ENCODE data around the gene PTPRG. TPM values are rescaled to one million over a fixed set of nuclear protein-coding genes. Genes with fewer than 3 reads are reported as not detected.

Gene PTPRG
- total RNA-seq, 1 experiment from 2014 or later, result 0.73 TPM

- no peak overlapping the region for H3K4me3 ChIP-seq (ENCODE audit: low read length)
- no peaks in the 10 kb centered on the region for H3K9me2 ChIP-seq (replicated peaks; ENCODE audit: low read length)
- ChIA-PET POLR2A (ENCODE audit: unreplicated experiment) (no interaction called here), CTCF (no interaction called here)
- H4K20me1 ChIP-seq (ENCODE audit: low read length), result no peaks in the 10 kb centered on the region
- H3F3A ChIP-seq (ENCODE audit: low read length, unreplicated experiment), result no peaks in the 10 kb centered on the region
- H3K27ac ChIP-seq (ENCODE audit: low read length), result no peak overlapping the region
- no TSS peak for BruUV-seq (replicated peaks)
- no peaks in the 10 kb centered on the region for H3K27me3 ChIP-seq (ENCODE audit: low read length)
- intact Hi-C loops (cut with micrococcal nuclease), result no loop called here
- no peak for ATAC-seq
- H3K79me2 ChIP-seq (ENCODE audit: low read length), result no peaks in the 10 kb centered on the region
- no peaks in the 10 kb centered on the region; the same call in 1 of the 2 replicates for H3K9me3 ChIP-seq (ENCODE audit: low read length)
- no peaks in the 10 kb centered on the region for H3K4me1 ChIP-seq (ENCODE audit: insufficient read depth, low read length)
- no peak overlapping the region for H3K9ac ChIP-seq (ENCODE audit: low read length)
- no peaks in the 10 kb centered on the region for H3K36me3 ChIP-seq (ENCODE audit: low read depth, low read length)
- no peak for DNase-seq
- no peak for TF ChIP-seq EZH2 (IDR thresholded peaks at IDR 0.05; ENCODE audit: low read length, unreplicated experiment)
- TF ChIP-seq EZH2phosphoT487 (IDR thresholded peaks at IDR 0.05; ENCODE audit: borderline replicate concordance, low read length), result no peak
- no peak for TF ChIP-seq CTCF (conservative IDR thresholded peaks at IDR 0.05; ENCODE audit: low read depth, low read length)
- no peak overlapping the region for H2AFZ ChIP-seq (ENCODE audit: low read length)
- no peak overlapping the region for H3K4me2 ChIP-seq (ENCODE audit: low read length)
These were observed 104.6 kb downstream of the PTPRG start for GRCh38 chr3:61665987-61666386.

- H3K36me3 ChIP-seq (ENCODE audit: low read depth, low read length), result no peaks in the 10 kb centered on the region
- H3K4me2 ChIP-seq (ENCODE audit: low read length), result no peak overlapping the region
- no peaks in the 10 kb centered on the region; the same call in 1 of the 2 replicates for H3K9me3 ChIP-seq (ENCODE audit: low read length)
- no peaks in the 10 kb centered on the region for H3F3A ChIP-seq (ENCODE audit: low read length, unreplicated experiment)
- DNase-seq (no peak), ATAC-seq (no peak)
- no peaks in the 10 kb centered on the region for H4K20me1 ChIP-seq (ENCODE audit: low read length)
- H3K9me2 ChIP-seq (replicated peaks; ENCODE audit: low read length), result no peaks in the 10 kb centered on the region
- CTCF ChIA-PET, result no interaction called here
- no TSS peak for BruUV-seq (replicated peaks)
- intact Hi-C loops (cut with micrococcal nuclease), result no loop called here
- POLR2A ChIA-PET (ENCODE audit: unreplicated experiment), result no interaction called here
- H3K27me3 ChIP-seq (ENCODE audit: low read length), result no peaks in the 10 kb centered on the region
- H3K9ac ChIP-seq (ENCODE audit: low read length), result no peak overlapping the region
- no peak overlapping the region for H2AFZ ChIP-seq (ENCODE audit: low read length)
- H3K27ac ChIP-seq (ENCODE audit: low read length), result no peak overlapping the region
- H3K4me1 ChIP-seq (ENCODE audit: insufficient read depth, low read length), result no peaks in the 10 kb centered on the region
- no peaks in the 10 kb centered on the region for H3K79me2 ChIP-seq (ENCODE audit: low read length)
- TF ChIP-seq EZH2 (IDR thresholded peaks at IDR 0.05; ENCODE audit: low read length, unreplicated experiment) (no peak), EZH2phosphoT487 (IDR thresholded peaks at IDR 0.05; ENCODE audit: borderline replicate concordance, low read length) (no peak), CTCF (conservative IDR thresholded peaks at IDR 0.05; ENCODE audit: low read depth, low read length) (no peak)
- no peak overlapping the region for H3K4me3 ChIP-seq (ENCODE audit: low read length)
These were observed 105.4 kb downstream of the PTPRG start for GRCh38 chr3:61666615-61667330.

GRCh38 chr3:61667383-61667782 is 106.0 kb downstream of the PTPRG start:
- no TSS peak for BruUV-seq (replicated peaks)

More at GRCh38 chr3:61667383-61667782, 106.0 kb downstream of the PTPRG start:
- no peak overlapping the region for H2AFZ ChIP-seq (ENCODE audit: low read length)
- H3K4me2 ChIP-seq (ENCODE audit: low read length), result no peak overlapping the region
- CTCF ChIA-PET, result no interaction called here
- POLR2A ChIA-PET (ENCODE audit: unreplicated experiment), result no interaction called here
- H3K27me3 ChIP-seq (ENCODE audit: low read length), result no peaks in the 10 kb centered on the region
- ATAC-seq (no peak), DNase-seq (no peak)
- no peak overlapping the region for H3K4me3 ChIP-seq (ENCODE audit: low read length)
- H3K4me1 ChIP-seq (ENCODE audit: insufficient read depth, low read length), result no peaks in the 10 kb centered on the region
- H3K27ac ChIP-seq (ENCODE audit: low read length), result no peak overlapping the region
- no peaks in the 10 kb centered on the region for H3K9me2 ChIP-seq (replicated peaks; ENCODE audit: low read length)
- H3K9ac ChIP-seq (ENCODE audit: low read length), result no peak overlapping the region
- H4K20me1 ChIP-seq (ENCODE audit: low read length), result no peaks in the 10 kb centered on the region
- TF ChIP-seq EZH2 (IDR thresholded peaks at IDR 0.05; ENCODE audit: low read length, unreplicated experiment) (no peak), CTCF (conservative IDR thresholded peaks at IDR 0.05; ENCODE audit: low read depth, low read length) (no peak), EZH2phosphoT487 (IDR thresholded peaks at IDR 0.05; ENCODE audit: borderline replicate concordance, low read length) (no peak)
- no peaks in the 10 kb centered on the region for H3K36me3 ChIP-seq (ENCODE audit: low read depth, low read length)
- H3K9me3 ChIP-seq (ENCODE audit: low read length), result no peaks in the 10 kb centered on the region; the same call in 1 of the 2 replicates
- intact Hi-C loops (cut with micrococcal nuclease), result no loop called here
- no peaks in the 10 kb centered on the region for H3K79me2 ChIP-seq (ENCODE audit: low read length)
- H3F3A ChIP-seq (ENCODE audit: low read length, unreplicated experiment), result no peaks in the 10 kb centered on the region

All from PC-3 (cell line).